NCI-H2107 treated with DMSO at 0.1 percent for 48 hours (cell line): Measurements from ENCODE around the gene SAT2.

Experiments used
- DNase-seq: peaks from one replicate; lab custom pipeline; 2025; ENCODE audit not compliant: unreplicated experiment; lab: John Stamatoyannopoulos, UW

SAT2 gene

GRCh38 chr17:7576432-7576937, 51.1 kb downstream of the SAT2 start:
- DNase-seq: no peak
